Transverse colon (tissue), 3 donors: ENCODE data around the gene MEIS2.

Experiments
- EP300 ChIP-seq: sonication (generic); formaldehyde crosslinking; IDR thresholded peaks from one replicate; pipeline ENCODE4 v1.6.1; 2017; ENCODE audit warnings: antibody characterized with exemption, low read depth
- TF ChIP-seq, protein P1 (sequence below), 5 experiments: fragments of 200-600 bp in 3 of 5; fragments of 450-650 bp in 2 of 5; sonication (generic) in 3 of 5; IDR thresholded peaks; 1 replicate in 2 of 5; 2 replicates in 3 of 5; pipeline ENCODE4 v1.5.1; 2016 to 2017; ENCODE audit warnings: antibody characterized with exemption in 5 of 5, inconsistent platforms in 3 of 5, mild to moderate bottlenecking in 2 of 5, moderate library complexity in 1 of 5

DNA sequence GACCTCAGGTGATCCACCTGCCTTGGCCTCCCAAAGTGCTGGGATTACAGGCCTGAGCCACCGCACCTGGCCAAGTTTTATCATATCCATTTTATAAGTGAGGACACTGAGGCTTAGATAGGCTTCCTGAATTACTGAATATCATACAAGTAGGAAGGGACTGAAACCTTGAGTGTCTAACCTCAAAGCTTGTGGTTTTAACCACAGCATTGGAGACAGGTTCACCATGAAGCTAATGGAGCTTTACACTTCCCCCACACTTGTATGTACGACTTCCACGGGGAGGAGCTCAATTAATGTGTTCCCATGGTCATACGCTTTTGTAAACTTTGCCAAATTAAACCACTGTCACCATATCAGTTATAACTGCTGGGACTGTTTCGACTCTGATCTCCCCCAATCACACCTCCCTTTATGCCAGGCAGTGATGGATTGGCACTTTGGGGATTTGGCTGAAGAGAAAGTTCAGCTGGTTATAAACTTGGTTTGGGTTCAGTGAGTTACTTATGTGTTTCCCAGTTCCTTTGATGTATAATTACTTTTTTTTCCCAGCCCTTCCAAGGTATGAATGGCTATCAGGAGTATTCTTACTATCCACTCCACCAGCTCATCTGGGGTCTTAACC lies 38.4 kb upstream of the MEIS2 start:
- TF ChIP-seq, protein P1, sequence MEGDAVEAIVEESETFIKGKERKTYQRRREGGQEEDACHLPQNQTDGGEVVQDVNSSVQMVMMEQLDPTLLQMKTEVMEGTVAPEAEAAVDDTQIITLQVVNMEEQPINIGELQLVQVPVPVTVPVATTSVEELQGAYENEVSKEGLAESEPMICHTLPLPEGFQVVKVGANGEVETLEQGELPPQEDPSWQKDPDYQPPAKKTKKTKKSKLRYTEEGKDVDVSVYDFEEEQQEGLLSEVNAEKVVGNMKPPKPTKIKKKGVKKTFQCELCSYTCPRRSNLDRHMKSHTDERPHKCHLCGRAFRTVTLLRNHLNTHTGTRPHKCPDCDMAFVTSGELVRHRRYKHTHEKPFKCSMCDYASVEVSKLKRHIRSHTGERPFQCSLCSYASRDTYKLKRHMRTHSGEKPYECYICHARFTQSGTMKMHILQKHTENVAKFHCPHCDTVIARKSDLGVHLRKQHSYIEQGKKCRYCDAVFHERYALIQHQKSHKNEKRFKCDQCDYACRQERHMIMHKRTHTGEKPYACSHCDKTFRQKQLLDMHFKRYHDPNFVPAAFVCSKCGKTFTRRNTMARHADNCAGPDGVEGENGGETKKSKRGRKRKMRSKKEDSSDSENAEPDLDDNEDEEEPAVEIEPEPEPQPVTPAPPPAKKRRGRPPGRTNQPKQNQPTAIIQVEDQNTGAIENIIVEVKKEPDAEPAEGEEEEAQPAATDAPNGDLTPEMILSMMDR (IDR thresholded peaks at IDR 0.05): no peak
- TF ChIP-seq EP300: no peak
